Endothelial cell of umbilical vein (primary cell): Measurements from ENCODE around the gene ODF4.

Experiments
- CTCF ChIP-seq, 2 donors: IDR thresholded peaks; 1 replicate in 1 of 2; 2 replicates in 1 of 2; pipeline ENCODE4 v1.5.1; 2011; ENCODE audit warnings: low read length in 2 of 2, mild to moderate bottlenecking in 2 of 2, moderate library complexity in 2 of 2, control low read depth in 1 of 2, inconsistent platforms in 1 of 2, low read depth in 1 of 2; ENCODE audit not compliant: insufficient read depth in 1 of 2; ENCODE audit errors: extremely low read depth in 1 of 2
- EZH2 ChIP-seq: IDR thresholded peaks from 2 replicates; pipeline ENCODE4 v1.6.1; 2012; ENCODE audit warnings: borderline replicate concordance, low read depth, mild to moderate bottlenecking, moderate library complexity, low read length, inconsistent platforms; ENCODE audit not compliant: severe bottlenecking
- FOS ChIP-seq: IDR thresholded peaks from 2 replicates; pipeline ENCODE4 v1.6.1; 2011; ENCODE audit warnings: mild to moderate bottlenecking, low read length, moderate library complexity, borderline replicate concordance; ENCODE audit not compliant: insufficient read depth
- JUN ChIP-seq: IDR thresholded peaks from 2 replicates; pipeline ENCODE4 v1.6.1; 2011; ENCODE audit warnings: borderline replicate concordance, low read depth; ENCODE audit not compliant: insufficient read length, insufficient read depth
- POLR2A ChIP-seq: IDR thresholded peaks from 2 replicates; pipeline ENCODE4 v1.6.1; 2012; ENCODE audit warnings: low read depth, mild to moderate bottlenecking, control low read depth, low read length
- POLR2AphosphoS5 ChIP-seq: IDR thresholded peaks from 2 replicates; pipeline ENCODE4 v1.6.1; 2012; ENCODE audit warnings: low read depth, mild to moderate bottlenecking, control low read depth, low read length, moderate library complexity; ENCODE audit not compliant: insufficient read depth
- TF ChIP-seq, protein P1 (sequence below): IDR thresholded peaks from 2 replicates; pipeline ENCODE4 v1.6.1; 2011; ENCODE audit not compliant: insufficient read depth, insufficient read length

- no peak for TF ChIP-seq CTCF (IDR thresholded peaks at IDR 0.05; ENCODE audit: extremely low read depth in 1 of 2, insufficient read depth in 1 of 2, low read depth in 1 of 2, low read length in 2 of 2)
- no peak for TF ChIP-seq EZH2
- TF ChIP-seq POLR2A, result no peak
- TF ChIP-seq FOS, result no peak
- TF ChIP-seq JUN, result no peak
- TF ChIP-seq POLR2AphosphoS5, result no peak
- TF ChIP-seq, protein P1, sequence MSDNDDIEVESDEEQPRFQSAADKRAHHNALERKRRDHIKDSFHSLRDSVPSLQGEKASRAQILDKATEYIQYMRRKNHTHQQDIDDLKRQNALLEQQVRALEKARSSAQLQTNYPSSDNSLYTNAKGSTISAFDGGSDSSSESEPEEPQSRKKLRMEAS, result no peak
Observed at GRCh38 chr17:8382880-8383142, 43.2 kb downstream of the ODF4 start.
